Stimulated activated CD4-positive, alpha-beta T cell treated with anti-CD3 and anti-CD28 coated beads, Interleukin-15, amount 100 ng/mL, for 1 hour (primary cell): ENCODE measurements around the gene CACTIN.

Experiments
- DNase-seq, 2 donors: peaks; one replicate each; pipeline ENCODE4 v3.0.0-alpha.2; 2020; ENCODE audit warnings: low read depth in 1 of 2, low spot score in 1 of 2

CACTIN gene

GRCh38 chr19:3610745-3611717 is 15.6 kb downstream of the CACTIN start:
- no peak for DNase-seq

GRCh38 chr19:3609779-3610719 is 16.5 kb downstream of the CACTIN start:
- no peak for DNase-seq

DNA sequence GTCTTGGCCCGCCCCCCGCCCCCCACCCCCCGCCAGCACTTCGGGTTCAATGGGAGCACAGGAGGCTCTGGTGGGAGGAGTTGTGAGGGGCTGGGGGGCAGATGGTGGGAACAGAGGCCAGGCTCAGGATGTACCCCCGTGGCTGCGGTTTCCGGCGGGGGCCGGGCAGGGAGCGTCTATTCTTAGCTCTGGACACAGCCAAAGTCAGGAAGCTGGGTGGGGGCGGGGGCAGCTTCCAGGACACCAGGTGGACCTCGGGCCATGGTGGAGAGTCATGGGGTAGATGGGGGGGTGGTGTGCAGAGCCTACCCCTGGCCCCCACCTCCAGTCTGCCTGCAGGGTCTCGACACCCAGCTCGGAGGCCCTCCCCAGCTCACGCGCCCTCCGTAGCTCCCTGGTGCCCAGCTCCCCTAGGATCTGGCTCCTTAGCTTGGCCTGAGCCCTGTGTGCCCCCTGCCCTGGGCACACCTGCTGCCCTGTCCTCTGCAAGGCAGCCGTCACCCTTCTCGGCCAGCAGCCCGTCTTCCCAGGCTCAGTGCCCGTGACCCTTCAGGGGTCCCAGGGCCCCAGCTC is 17.8 kb downstream of the CACTIN start:
- no peak for DNase-seq

- no peak for DNase-seq
Measured at GRCh38 chr19:3608079-3608641, 18.4 kb downstream of the CACTIN start.

DNA sequence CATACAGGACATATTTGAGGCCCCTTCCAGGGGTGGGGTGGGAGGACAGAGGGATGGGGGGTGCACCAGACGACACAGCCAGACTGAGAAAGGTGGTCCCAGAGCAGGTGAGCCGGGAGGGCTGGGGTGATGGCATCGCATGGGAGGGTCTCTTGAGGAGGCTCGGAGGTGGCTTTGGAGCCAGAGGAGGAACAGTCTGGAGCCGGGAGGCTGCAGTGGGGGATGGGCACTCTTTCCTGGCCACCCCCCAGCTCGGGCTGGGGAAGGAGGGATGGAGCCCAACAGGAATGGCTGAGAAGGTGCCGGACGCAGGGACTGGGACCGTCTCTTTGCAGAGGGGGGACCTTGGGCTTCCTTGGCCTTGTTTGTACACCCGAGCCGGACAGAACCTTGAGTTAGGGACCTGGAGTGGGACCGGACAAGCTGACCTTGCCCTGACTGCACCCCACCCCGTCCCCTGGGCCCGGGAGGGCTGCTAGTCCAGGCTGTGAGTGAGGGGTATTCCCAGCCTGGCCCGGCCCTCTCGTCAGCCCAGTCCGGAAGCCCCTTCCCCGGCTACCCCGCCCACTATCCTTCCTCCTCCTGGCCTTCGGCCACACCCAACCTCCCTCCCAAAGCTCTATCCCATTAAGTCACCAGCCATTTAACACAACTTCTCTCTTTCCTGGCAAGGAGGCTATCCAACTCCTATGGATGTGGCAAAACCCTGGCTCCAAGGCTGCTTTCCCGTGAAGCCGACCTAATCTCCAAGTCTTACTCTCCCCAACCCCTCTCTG is 19.1 kb downstream of the CACTIN start:
- DNase-seq, result no peak

DNA sequence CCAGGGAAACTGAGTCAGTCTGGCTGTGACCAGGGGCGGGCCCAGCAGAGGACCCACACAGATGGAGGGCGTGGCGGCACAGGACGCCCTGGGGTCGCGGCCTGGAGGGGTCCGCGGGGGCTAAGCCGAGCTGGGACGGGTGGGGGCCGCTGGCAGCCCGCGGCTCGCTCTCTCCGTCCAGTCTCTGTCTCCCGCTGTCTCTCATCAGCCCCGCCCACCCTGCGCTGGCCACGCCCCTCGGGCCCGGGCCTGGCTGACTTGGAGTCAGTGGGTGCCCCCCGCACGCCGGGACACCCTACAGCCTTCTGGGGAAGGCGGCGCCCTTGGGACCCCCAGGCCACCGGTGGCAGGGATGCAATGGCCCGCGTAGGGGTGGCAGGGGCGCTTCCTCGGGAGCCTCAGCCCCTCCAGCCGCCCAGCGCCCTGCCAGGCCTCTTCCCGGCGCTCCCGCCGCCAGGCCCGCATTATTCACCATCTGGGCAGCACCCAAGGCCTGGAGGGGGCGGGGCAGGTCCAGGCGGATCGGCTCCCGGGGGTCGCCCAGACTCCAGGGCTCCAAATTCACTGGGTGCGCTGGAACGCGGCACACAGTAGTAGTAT is 19.8 kb downstream of the CACTIN start, which contains the start of gene TBXA2R:
Gene TBXA2R, minus strand, starts transcription at position 186 of the 600 bp plus-strand sequence. CDS start 6,241 bp downstream, outside the sequence.
- peak in 1 of 2 donors; percentile 52 for DNase-seq

DNA sequence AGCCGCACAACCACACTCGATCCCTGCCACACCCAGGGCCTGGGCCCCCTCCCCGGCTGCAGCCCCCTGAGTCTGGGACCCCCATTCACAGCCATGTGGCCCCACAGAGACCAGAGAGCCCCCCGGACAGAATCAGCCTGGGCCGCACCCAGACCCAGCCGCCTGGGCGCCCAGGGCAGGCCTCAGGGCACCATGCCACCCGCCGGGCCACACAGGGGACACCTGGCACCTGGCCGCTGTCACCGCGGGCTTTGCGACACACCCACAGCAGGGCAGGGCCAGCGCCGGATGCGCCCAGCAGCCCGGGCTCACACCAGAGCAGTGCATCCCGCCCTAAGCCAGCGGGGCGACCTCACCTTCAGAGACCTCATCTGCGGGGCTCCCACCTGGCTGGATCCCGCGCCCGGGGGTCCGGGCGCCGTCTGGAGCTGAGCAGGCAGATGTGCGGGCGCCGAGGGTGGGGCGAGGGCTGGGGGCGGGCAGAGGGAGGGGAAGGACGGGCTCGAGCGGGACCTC is 20.4 kb downstream of the CACTIN start:
- no peak for DNase-seq

- no peak for DNase-seq
Measured at GRCh38 chr19:3605770-3606169, 20.8 kb downstream of the CACTIN start.

DNA sequence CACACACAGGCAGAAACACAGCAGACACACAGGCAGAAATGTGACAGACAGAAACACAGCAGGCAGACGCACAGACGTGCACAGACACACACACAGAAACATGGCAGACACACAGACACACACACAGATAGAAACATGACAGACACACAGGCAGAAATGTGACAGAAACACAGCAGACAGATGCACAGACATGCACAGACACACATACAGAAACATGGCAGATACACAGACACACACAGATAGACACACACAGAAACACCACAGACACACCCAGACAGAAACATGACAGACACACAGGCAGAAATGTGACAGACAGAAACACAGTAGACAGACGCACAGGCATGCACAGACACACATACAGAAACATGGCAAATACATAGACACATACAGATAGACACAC is 21.2 kb downstream of the CACTIN start:
- DNase-seq, result no peak

GRCh38 chr19:3604987-3605343 is 21.6 kb downstream of the CACTIN start:
- no peak for DNase-seq

DNA sequence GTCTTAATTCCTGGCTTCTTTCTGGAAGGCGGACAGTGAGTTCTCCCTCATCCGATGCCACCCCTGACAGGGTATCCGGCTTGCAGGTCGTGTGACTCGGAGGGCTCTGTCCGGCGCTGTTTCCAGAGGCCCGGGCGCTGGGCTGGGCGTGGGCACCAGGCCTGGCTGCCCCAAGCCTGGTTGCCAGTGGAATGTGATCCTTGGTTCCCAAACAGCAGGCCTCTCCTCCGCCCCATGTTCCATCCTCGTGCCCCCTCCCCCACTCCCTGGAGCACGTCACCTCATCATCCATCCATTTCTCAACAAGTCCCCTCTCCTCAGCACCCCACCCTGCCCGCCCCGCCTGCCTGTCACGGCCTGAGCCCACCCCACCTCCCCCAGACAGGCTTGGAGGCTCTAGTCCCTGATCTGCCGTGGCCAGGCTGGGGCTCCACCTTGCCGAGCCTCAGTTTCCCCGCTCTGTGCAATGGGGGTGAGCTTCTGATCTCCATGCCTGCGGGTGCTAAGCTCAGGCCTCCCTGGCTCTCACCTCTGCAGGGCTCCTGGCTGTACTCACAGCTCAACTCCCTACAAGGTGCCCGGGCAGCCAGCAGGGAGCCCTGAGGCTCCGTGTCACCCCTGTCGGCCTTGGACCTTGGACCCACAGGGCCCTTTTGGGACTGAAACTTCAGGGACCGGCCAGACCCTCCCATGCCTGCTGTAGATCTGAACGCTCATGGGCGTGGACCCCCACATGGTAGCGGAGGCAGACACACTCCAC is 22.2 kb downstream of the CACTIN start:
- no peak for DNase-seq

DNA sequence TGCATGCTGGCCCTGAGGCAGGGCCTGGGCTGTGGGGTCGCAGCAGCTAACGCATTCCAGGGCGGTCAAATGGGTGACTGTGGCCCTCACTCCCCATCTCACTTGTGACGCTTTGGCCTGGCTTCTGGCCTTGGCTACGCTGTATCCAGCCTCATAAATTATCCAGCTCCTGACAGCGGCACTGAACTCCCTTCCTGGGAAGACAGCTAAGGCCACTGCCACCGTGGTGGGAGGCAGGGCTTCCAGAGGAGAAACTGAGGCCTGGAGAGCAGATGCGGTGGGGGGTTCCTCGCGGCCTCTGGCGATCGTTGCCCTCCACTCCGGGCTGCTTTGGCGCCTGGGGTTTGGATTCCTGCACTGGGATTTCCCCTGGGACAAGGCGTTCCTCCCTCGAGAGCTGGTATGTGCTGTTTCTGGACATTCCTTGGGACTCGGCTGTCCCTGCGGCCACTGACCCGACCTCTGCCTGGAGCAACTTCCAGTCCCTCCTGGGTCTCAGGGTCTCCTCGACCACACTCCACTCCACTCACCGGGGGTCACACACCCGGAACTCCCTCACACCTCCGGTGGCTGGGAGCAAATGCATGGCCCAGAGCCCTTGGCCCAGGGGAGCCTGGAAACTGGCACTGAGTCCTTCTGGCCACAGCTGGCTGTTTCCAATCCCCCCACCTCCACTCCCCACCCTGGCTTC is 23.3 kb downstream of the CACTIN start:
- no peak for DNase-seq

GRCh38 chr19:3601021-3601420 is 25.6 kb downstream of the CACTIN start:
- no peak for DNase-seq

GRCh38 chr19:3599776-3600187 is 26.8 kb downstream of the CACTIN start:
- DNase-seq, result no peak

GRCh38 chr19:3595521-3596061 is 31.0 kb downstream of the CACTIN start:
- no peak for DNase-seq

DNA sequence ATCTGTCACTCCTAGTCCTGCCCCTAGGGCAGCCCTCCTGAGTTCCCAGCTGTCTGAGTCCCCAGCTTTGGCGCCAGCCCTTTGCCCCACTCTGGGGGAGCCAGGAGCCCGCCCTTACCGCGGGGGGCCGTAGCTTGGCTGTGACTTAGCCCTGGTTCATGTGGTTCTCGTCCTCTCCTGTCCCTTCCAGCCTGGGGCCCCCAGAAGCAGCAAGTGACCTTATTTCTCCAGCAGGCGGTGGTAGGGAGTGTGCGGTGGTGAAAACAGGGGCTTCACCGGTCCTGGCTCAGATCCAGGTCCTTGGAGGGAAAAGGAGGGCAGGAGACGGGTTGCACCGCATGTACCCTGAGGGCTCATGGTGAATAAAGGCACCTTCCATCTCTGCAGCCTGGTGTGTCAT is 33.4 kb downstream of the CACTIN start:
- no peak for DNase-seq

GRCh38 chr19:3591876-3592613 is 34.5 kb downstream of the CACTIN start:
- no peak for DNase-seq
